RWPE1 (cell line): ENCODE measurements around the gene GPR107.

Experiments used
- CTCF ChIA-PET: fragments of 350-600 bp; sonication (Branson Sonifier 250); formaldehyde crosslinking; extraction: SDS; loops from one replicate; lab custom pipeline; 2021; lab: Yijun Ruan, JAX
- POLR2A ChIA-PET: fragments of 400-600 bp; formaldehyde crosslinking; extraction: SDS; loops from one replicate; lab custom pipeline; 2020; ENCODE audit warnings: antibody characterized with exemption; ENCODE audit not compliant: low non-redundant PET; lab: Yijun Ruan, JAX
- DNase-seq: peaks from one replicate; pipeline ENCODE4 v3.0.0; 2012; ENCODE audit warnings: low spot score
- H3K27ac ChIP-seq: fragments of 450-650 bp; 2 replicates; pipeline ENCODE4 v1.5.1; 2017
- TF ChIP-seq, protein P1 (sequence below): fragments of 450-650 bp; conservative IDR thresholded peaks from 2 replicates; pipeline ENCODE4 v1.5.1; 2017; ENCODE audit warnings: low read depth, mild to moderate bottlenecking

The GPR107 gene

DNA sequence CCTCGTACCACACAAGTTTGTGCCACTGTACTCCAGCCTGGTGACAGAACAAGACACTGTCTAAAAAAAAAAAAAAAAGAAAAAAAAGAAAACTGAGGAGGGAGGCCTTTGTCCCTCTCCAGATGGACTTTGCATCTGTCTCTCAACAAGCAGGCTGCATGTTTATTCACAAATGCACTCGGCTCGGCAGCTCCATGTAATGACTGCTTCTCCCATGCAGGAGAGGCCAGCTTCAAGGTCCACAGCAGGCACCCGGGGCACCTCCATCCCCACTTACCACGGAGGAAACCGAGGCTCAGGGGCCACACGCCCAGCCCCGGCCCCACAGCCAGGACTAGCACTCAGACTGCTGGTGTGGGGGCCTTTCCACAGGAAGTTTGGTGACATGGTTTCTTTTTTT lies 105.4 kb downstream of the GPR107 start:
- ChIA-PET CTCF (interaction anchor here (1.2 kb wide), 1 partner anchor 48 kb away, joined by 7 read pairs; no protein-coding TSS in a partner anchor), POLR2A (no interaction called here)
- DNase-seq: no peak
- TF ChIP-seq, protein P1, sequence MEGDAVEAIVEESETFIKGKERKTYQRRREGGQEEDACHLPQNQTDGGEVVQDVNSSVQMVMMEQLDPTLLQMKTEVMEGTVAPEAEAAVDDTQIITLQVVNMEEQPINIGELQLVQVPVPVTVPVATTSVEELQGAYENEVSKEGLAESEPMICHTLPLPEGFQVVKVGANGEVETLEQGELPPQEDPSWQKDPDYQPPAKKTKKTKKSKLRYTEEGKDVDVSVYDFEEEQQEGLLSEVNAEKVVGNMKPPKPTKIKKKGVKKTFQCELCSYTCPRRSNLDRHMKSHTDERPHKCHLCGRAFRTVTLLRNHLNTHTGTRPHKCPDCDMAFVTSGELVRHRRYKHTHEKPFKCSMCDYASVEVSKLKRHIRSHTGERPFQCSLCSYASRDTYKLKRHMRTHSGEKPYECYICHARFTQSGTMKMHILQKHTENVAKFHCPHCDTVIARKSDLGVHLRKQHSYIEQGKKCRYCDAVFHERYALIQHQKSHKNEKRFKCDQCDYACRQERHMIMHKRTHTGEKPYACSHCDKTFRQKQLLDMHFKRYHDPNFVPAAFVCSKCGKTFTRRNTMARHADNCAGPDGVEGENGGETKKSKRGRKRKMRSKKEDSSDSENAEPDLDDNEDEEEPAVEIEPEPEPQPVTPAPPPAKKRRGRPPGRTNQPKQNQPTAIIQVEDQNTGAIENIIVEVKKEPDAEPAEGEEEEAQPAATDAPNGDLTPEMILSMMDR: no peak
- no peak overlapping the region for H3K27ac ChIP-seq

DNA sequence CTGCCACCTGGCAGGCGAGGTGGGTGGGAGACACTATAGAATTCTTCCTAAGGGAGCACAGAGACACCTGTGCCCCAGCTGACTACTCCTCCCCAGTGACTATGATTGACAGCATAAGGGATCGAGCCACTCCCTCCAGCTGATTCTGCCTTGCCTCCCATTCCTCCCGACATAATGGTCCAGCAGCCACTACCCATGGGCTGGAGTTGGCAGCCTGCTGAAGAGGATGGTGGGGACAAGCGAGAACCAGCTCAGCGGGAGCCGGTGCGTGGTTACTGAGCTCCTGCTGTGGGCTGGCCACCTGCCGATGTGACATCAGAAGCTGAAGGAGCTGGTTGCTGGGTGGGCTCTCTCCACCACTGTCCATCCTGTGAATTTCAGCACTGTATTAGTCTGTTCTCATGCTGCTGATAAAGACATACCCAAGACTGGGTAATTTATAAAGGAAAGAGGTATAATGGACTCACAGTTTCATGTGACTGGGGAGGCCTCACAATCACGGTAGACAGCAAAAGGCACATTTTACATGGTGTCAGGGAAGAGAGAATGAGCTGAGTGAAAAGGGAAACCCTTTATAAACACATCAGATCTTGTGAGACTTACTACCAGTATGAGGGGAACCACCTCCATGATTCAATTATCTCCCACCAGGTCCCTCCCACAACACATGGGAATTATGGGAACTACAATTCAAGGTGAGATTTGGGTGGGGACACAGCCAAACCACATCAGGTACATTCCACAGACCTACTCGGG lies 106.4 kb downstream of the GPR107 start:
- DNase-seq: no peak
- TF ChIP-seq, protein P1: no peak
- POLR2A ChIA-PET: no interaction called here
- CTCF ChIA-PET: no interaction called here
- no peak overlapping the region for H3K27ac ChIP-seq

DNA sequence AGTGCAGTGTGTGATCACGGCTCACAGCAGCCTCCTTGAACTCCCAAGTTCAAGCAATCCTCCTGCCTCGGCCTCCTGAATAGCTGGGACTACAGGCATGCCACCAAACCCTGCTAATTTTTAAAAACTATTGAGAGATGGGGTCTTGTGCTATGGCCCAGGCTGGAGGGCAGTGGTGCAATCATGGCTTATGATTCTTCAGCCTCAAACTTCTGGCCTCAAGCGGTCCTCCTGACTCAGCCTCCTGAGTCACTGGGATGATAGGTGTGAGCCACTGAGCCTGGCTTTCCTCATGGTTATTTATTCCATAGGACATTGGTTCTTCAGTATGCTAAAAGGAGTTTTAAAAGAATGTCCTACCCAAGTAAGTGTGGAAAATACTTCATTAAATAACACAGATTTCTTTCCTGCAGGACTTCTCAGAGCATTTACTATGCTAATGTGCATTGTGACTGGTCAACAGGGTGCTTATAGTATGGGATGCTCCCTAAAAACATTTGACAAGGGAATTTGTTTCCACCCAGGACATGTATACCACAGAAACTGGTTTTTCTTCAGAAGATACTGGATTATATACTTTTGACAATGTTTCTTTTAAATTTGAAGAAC lies 107.3 kb downstream of the GPR107 start:
- no peak for DNase-seq
- ChIA-PET POLR2A (no interaction called here), CTCF (no interaction called here)
- TF ChIP-seq, protein P1: no peak
- H3K27ac ChIP-seq: no peak overlapping the region

DNA sequence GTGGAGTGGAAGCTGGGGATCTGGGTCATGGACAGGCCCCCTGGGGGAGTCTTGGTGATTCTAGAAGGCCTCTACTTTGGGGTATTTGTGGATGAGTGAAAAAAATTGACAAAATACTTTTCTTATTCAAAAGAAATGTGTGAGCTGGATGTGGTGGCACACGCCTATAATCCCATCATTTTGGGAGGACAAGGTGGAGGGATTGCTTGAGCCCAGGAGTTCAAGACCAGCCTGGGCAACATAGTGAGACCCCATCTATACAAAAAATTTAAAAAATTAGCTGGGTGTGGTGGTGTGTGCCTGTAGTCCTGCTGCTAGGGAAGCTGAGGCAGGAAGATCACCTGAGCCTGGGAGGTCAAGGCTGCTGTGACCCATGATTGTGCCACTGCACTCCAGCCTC lies 111.9 kb downstream of the GPR107 start:
- CTCF ChIA-PET: interaction anchor here (0.5 to 0.8 kb wide), 3 partner anchors 12 to 231 kb away, joined by 3 to 5 read pairs (median 5); no protein-coding TSS in a partner anchor
- no peak for DNase-seq
- TF ChIP-seq, protein P1: no peak
- POLR2A ChIA-PET: no interaction called here
- no peak overlapping the region for H3K27ac ChIP-seq

DNA sequence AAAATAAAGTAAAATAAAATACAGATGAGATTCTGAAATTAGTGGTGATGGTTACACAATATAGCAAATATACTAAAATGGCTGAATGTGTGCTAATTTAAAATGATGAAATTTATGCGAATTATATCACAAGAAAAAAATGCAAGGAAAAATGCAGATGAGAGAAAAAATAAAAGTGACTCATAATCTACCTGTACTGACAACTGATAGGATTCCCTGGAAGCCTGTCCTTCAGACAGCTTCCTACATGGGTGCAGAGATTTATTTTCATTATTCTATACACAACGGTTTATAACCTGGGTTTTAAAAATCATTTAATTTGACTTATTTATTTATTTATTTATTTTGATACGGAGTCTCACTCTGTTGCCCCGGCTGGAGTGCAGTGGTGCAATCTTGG lies 112.7 kb downstream of the GPR107 start:
- ChIA-PET POLR2A (no interaction called here), CTCF (interaction anchor here (0.6 to 0.7 kb wide), 2 partner anchors 19 to 61 kb away, joined by 4 to 5 read pairs; no protein-coding TSS in a partner anchor)
- TF ChIP-seq, protein P1: no peak
- peak overlapping the region; percentile 3; the same call in 1 of the 2 replicates for H3K27ac ChIP-seq
- DNase-seq: peak; percentile 64

DNA sequence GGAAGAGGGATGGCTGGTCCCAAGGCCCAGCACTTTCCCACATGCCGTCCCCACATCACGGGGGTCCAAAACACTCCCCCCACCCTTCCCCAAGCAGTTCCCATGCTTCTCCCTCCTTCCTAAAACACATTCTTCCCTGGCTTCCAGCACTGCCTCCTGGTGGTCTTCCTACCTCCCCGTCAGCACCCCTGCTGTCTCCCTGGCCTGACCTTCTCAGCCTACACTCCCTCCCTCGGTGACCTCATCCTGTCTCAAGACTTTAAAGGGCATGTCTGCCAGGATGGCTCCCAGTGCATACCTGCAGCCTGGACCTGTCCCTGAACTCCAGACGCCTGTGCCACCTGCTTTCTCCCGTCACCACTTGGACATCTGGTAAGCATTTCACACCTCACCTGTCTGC lies 114.2 kb downstream of the GPR107 start:
- CTCF ChIA-PET: interaction anchor here (1.5 kb wide), 1 partner anchor 68 kb away, joined by 4 read pairs; no protein-coding TSS in a partner anchor
- no peak overlapping the region; the same call in 1 of the 2 replicates for H3K27ac ChIP-seq
- TF ChIP-seq, protein P1: no peak
- POLR2A ChIA-PET: no interaction called here
- DNase-seq: no peak
